NCI-H2196 (cell line): ENCODE measurements around the gene ARRDC1.
A peak's percentile ranks its signal among the peaks of the same experiment; 100 is the strongest.
"Not testable (repeated sequence)": the region's sequence is repeated elsewhere in the genome, so short reads cannot be mapped to it uniquely, and the experiment has no call there.

ENCODE experiments used
- DNase-seq: peaks from one replicate; lab custom pipeline; 2025; ENCODE audit not compliant: unreplicated experiment; lab: John Stamatoyannopoulos, UW

Gene ARRDC1

GRCh38 chr9:137605121-137606004 is at the start of gene ARRDC1:
Gene ARRDC1 (plus strand): TSS chr9:137605686. CDS start chr9:137605718, 32 bp downstream.
- peak; percentile 94 for DNase-seq

DNA sequence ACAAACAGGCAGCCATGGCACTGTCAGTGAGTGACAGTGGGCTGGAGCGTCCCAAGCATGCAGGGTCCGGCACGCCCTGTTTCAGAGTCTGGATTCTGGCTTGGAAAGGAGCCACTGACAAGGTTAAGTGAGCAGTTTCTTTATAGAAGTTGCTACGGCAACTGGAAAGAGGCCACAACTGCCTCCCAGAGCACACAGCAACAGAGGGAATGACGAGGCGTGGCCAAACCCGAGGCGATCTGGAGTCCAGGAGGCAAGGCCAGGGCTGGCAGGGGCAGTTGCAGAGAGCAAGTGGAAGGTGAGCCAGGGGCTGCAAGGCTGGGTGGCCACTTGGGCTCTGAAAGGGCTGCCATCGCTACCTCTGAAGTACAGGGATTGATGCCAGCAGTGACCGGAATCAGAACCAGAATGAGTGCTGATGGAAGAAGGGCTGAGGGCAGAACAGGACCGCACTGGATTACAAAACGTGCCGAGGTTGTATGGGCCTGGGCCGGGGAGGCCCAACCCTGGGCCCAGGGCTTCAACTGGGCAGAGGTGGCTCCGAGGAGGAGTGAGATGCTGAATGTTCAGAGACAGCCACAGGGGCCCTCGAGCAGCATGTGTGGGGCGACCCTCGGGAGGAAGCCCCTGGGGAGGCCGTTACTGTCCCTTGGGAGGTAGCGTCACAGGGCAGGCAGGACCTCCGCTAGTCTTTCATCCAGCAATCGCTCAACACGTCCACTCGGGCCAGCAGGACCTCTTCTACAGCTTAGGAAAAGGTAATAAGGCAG is 49.2 kb upstream of the ARRDC1 start:
- peak; percentile 45 for DNase-seq

- DNase-seq: no peak
Observed at GRCh38 chr9:137558127-137558526, 47.4 kb upstream of the ARRDC1 start.

- DNase-seq: no peak
Observed at GRCh38 chr9:137564134-137564533, 41.4 kb upstream of the ARRDC1 start.

- no peak for DNase-seq
Observed at GRCh38 chr9:137564817-137565411, 40.6 kb upstream of the ARRDC1 start.

DNA sequence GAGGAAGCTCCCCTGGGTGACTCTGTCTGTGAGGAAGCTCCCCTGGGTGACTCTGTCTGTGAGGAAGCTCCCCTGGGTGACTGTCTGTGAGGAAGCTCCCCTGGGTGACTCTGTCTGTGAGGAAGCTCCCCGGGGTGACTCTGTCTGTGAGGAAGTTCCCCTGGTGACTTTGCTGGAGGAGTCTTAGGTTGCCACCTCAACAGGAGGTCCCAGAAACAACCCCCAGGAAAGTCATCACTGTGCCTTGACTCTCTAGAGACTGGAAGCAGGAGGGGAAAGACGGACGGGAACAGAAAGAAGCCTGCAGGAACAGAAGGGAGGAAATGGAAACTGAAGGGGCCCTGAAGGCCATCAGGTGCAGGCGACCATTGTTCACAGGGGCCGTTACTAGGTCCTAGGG is 37.0 kb upstream of the ARRDC1 start:
- DNase-seq: not testable (repeated sequence)

DNA sequence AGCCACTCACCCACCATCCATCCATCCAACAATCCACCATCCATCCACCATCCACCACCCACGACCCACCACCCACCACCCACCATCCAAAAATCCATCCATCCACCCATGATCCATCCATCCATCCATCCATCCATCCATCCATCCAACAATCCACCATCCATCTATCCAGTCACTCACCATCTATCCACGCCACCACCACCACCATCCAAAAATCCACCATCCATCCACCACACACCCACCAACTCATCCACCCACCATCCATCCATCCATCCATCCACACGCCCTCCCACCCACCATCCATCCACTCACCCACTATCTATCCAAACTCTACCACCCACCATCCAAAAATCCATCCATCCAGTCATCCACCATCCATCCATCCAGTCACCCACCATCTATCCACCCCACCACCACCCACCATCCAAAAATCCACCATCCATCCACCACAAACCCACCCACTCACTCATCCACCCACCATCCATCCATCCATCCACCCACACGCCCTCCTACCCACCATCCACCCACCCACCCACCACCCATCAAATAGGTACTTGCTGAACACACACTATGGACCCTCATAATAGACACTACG is 35.8 kb upstream of the ARRDC1 start:
- DNase-seq: no peak

DNA sequence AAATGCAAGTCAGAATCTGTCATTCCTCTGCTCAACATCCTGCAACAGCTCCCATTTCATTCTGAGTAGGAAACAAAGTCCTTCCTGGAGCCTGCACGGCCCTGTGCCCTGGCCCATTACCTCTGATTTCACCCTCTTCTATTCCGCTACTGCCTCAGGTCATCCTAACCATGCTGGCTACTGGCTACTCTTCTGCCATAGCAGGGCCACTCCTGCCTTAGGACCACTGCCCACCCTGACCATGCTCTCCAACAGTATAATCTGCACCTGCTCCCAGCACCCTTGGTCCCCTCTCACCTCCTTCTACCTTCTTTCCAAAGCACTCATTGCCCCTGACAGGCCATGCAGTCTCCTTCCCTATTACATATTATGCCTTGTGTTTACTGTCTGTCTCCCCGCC is 34.9 kb upstream of the ARRDC1 start:
- no peak for DNase-seq

DNA sequence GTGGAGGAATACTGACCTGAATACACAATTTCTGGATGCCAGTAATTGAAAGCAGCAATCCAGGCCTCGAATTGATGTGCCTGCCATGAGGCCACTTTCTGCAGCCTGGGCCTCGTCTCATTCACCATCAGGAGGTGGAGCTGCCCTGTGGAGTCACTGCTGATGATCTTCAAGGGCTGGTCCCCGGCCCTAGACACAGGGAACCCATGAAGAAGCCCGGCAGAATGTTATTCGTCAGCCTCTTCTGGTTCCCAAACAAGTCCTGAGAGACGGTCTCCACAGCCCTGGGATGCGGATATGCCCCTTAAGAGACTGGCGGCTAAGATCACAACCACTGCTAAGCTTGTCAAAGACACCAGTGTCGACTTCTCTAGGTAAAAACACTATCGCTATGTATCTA is 31.3 kb upstream of the ARRDC1 start:
- DNase-seq: no peak

GRCh38 chr9:137575364-137575715 is 30.1 kb upstream of the ARRDC1 start:
- DNase-seq: no peak

DNA sequence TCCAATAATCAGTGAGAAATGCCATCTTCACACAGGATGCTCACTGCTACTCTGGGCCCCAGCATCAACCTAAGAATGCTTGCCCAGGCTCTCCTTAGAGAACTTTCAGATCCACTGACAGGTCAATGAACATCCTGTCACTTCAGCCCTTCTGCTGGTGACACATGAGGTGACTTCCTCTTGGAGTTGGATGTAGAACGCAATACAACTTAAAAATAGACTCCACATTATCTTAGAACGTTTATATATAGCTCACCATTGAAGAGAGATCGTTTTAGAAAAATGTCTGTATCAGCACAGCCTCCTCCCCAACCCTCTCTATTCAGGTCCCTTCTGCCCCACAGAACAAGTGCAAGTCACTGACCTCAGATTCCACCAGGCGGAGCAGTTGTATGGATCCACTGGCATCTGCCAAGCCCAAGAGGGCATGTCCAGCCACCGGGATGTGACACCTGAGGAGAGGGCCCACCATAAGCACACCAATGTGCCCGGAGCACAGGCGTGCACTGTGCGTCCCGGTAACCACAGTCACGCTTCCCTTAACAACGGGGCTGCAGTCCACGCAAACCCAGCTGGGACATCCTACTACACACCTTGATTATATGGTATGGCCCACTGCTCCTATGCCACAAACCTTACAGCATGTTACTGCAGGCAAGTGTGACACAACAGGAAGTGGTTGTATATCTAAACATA is 29.6 kb upstream of the ARRDC1 start:
- no peak for DNase-seq

- DNase-seq: peak; percentile 96
Observed at GRCh38 chr9:137578518-137579258, 26.8 kb upstream of the ARRDC1 start, which contains the start of gene DPH7. Gene DPH7 (minus strand): TSS chr9:137578925. CDS start chr9:137578777, 148 bp downstream.

DNA sequence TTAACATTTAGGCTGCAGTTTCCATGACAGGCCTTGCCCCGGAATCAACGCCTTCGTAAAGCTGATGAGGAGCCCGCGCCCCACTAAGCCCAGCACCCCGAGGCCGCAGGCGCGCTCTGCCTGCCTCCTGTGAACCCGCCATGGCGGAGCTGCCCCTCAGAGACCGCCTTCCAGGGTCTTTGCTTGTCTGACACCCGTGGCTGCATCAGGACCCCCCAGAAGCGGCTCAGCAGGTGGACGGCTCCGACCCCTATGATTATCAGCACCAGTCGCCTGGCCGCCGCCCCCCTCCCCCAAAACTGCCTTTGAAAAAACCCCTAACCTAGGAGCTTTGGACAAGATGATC is 26.3 kb upstream of the ARRDC1 start:
- no peak for DNase-seq

DNA sequence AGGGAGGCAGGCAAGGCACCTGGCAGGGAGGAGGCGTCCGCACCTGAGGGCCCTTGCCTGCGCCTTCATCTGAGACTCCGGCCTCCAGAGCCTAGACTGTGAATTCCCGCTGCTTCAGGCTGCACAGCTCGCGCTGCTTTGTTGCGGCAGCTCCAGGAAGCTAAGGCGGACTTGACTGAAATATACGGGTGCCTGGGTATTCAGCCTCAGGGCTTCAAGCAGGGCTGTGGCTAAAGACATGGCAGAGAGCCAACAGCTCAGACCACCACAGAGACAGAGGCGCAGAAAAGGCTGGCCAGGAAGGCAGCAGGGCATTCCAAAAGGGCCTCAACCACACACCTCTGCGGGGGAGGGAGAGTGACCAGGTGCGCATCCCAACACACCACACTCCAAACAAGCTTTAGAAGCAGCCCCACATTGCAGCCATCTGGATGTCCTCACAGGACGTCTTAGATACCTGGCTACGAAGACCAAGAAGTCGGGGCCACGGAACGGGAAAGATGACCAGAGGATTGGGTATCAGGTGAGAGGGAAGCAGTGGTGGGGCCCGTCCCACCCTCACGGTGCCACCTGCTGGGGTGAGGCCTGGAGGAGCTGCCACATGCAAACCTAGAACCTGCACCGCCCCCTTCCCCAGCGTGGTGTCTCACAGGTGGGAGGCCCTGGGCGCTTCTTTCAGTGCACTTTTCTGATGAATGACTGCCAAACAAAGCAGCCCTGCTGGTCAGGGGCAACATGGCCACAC is 25.1 kb upstream of the ARRDC1 start:
- DNase-seq: no peak

GRCh38 chr9:137580954-137581322 is 24.5 kb upstream of the ARRDC1 start:
- no peak for DNase-seq

DNA sequence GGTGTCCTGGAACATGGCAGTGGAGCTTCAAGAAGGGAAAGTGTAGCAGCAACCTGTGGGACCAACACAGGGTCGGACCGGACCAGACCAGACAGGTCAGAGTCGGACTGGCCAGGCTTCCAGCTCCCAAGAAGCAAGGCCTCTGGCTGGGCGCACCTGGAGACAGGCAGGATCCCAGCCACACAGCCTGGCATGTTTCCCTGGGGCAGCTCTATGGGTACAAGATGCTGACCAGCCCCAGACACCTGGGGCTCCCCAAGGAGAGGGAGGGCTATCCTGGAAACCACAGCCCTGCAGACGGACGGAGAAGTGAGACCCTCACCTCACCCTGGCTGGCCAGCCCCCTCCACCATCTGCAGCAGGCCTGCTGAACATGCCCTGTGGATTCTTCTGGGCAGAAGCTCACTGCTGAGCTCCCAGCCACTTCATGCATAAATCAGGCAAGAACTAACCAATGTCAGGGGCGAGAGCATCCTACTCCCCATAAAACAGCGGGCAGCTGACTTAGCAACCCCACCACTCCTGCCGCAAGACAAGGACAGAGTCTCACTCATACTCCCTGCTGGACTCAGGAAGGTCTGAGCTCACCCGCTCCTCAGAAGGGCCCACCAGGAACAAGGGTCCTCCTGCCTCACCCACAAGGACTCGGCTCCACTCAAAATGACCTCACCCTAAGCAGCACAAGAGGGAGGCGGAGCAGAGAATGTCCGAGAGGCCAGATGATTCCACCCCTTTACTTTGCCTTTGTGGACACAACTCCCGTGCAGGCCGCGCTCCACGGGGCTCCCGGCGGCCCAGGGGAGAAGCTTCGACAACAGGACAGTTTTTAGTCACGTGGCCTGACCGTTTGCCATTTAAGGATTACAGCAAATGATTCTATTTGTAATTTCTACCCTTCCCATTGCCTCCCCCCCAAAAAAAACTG is 23.9 kb upstream of the ARRDC1 start:
- DNase-seq: no peak

DNA sequence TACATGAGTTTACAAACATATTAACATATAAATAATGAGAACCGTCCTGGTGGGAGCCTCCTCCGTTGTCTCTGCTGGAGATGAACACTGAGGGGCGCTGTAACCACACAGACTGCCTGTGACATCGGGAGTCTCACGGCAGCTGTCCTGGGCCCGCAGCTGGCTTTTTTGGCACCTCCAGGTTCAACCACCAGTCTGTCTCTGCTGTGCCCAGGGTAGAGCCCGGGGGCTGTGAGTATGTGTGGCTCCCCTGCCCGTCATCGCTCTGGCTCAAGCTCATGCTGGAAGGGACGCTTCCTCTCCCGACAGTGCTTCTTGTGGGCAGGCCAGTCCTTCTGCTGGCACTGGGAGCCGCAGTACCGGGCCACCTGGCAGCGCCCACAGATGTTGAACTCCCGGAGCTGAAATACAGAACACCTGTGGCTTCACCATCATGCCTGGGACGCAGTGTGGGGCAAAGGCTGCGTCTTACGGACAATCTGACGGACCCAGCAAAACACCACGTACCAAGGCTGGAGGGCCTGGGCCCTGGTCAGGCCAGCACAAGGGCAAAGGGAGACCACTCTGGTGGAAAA is 23.1 kb upstream of the ARRDC1 start:
- DNase-seq: peak; percentile 24

DNA sequence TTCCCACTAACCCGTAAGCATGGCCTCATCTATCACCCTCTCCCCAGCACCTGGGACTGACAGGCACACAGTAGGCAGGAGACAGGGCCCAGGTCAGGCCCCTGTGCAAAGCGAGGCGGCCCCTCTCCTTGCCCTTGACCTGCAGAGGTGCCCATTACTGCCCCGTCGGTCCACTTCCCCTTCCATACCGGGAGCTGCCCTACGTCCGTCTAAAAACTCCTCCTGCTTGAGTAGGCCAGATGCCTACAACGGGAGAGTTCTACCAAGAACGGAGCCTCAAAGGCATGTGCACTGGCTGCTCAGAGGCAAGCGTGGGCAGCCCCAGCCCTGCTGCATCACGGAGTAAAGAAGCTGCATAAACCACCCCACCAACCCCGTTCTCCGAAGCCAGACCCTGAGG is 22.1 kb upstream of the ARRDC1 start:
- no peak for DNase-seq
